ENCODE results near the gene HNRNPU.

- TF ChIP-seq ZNF335 (tag by site-specific recombination; conservative IDR thresholded peaks at IDR 0.05) (no peak), CTCF (tag by site-specific recombination; IDR thresholded peaks at IDR 0.05) (no peak), ZNF561 (tag by site-specific recombination; IDR thresholded peaks at IDR 0.05; ENCODE audit: borderline replicate concordance) (no peak), PBX3 (CRISPR knock-in tag; IDR thresholded peaks at IDR 0.05) (no peak)
These were observed 26.6 kb downstream of the HNRNPU start for GRCh38 chr1:244837597-244838258.
